GM23338 (cell line): Measurements from ENCODE around the gene FAHD1. TPM values are rescaled to one million over a fixed set of nuclear protein-coding genes. Genes with fewer than 3 reads are reported as not detected.

ENCODE experiments used
- ATAC-seq: fragments of 200-7000 bp; cut with Tn5 transposase; 3 replicates; pipeline ENCODE4 v1.9.1; 2020
- DNase-seq: peaks from one replicate; pipeline ENCODE4 v3.0.0-alpha.2; 2015; ENCODE audit warnings: low spot score
- H2AFZ ChIP-seq: fragments of 200-600 bp; sonication (generic); 2 replicates; pipeline ENCODE4 v1.8.0; 2016; ENCODE audit warnings: antibody characterized with exemption, mild to moderate bottlenecking, moderate library complexity
- H3F3A ChIP-seq: fragments of 200-600 bp; sonication (generic); replicated peaks from 2 replicates; pipeline ENCODE4 v1.8.0; 2017; ENCODE audit warnings: antibody characterized with exemption, mixed run types, low read depth
- H3K27ac ChIP-seq: fragments of 200-600 bp; sonication (generic); 2 replicates; pipeline ENCODE4 v1.6.1; 2016; ENCODE audit warnings: low read depth
- H3K27me3 ChIP-seq: fragments of 200-600 bp; sonication (generic); 2 replicates; pipeline ENCODE4 v1.8.0; 2016; ENCODE audit warnings: mild to moderate bottlenecking, mixed run types, moderate library complexity; ENCODE audit not compliant: insufficient read depth
- H3K36me3 ChIP-seq: fragments of 200-600 bp; sonication (generic); 2 replicates; pipeline ENCODE4 v1.8.0; 2016; ENCODE audit warnings: mild to moderate bottlenecking; ENCODE audit not compliant: insufficient read depth
- H3K4me1 ChIP-seq: fragments of 200-600 bp; sonication (generic); 2 replicates; pipeline ENCODE4 v1.8.0; 2016; ENCODE audit warnings: mild to moderate bottlenecking, moderate library complexity; ENCODE audit not compliant: insufficient read depth
- H3K4me2 ChIP-seq: fragments of 200-600 bp; sonication (generic); 2 replicates; pipeline ENCODE4 v1.7.1; 2017; ENCODE audit warnings: mixed run types
- H3K4me3 ChIP-seq: fragments of 200-600 bp; sonication (generic); 2 replicates; pipeline ENCODE4 v1.6.1; 2016; ENCODE audit warnings: mixed run types
- H3K79me2 ChIP-seq: fragments of 200-600 bp; sonication (generic); replicated peaks from 2 replicates; pipeline ENCODE4 v1.8.0; 2017; ENCODE audit warnings: mild to moderate bottlenecking; ENCODE audit not compliant: insufficient read depth
- H3K9me2 ChIP-seq: fragments of 200-600 bp; sonication (generic); 2 replicates; pipeline ENCODE4 v1.8.0; 2017; ENCODE audit not compliant: insufficient read depth
- H4K20me1 ChIP-seq: fragments of 200-600 bp; sonication (generic); replicated peaks from 2 replicates; pipeline ENCODE4 v1.8.0; 2017; ENCODE audit warnings: mild to moderate bottlenecking; ENCODE audit not compliant: insufficient read depth
- H3K27ac Mint-ChIP-seq: 2 replicates; pipeline ENCODE4 v1.8.0; 2020; ENCODE audit warnings: inconsistent platforms, mild to moderate bottlenecking, moderate library complexity, mixed read lengths
- H3K27me3 Mint-ChIP-seq: 3 replicates; pipeline ENCODE4 v1.8.0; 2022; ENCODE audit warnings: low read depth, mild to moderate bottlenecking, moderate library complexity, mixed read lengths, inconsistent platforms; ENCODE audit not compliant: insufficient read depth, poor library complexity
- H3K36me3 Mint-ChIP-seq: 3 replicates; pipeline ENCODE4 v1.8.0; 2021; ENCODE audit warnings: low read depth, mild to moderate bottlenecking, inconsistent platforms, moderate library complexity, mixed read lengths
- H3K4me1 Mint-ChIP-seq: 3 replicates; pipeline ENCODE4 v1.8.0; 2020; ENCODE audit warnings: mild to moderate bottlenecking, inconsistent platforms, mixed read lengths
- H3K4me3 Mint-ChIP-seq: 3 replicates; pipeline ENCODE4 v1.8.0; 2021; ENCODE audit warnings: moderate library complexity, mild to moderate bottlenecking, inconsistent platforms, mixed read lengths
- H3K9me3 Mint-ChIP-seq: 3 replicates; pipeline ENCODE4 v1.8.0; 2020; ENCODE audit warnings: moderate library complexity, mild to moderate bottlenecking, inconsistent platforms, mixed read lengths
- EZH2 ChIP-seq: fragments of 200-600 bp; sonication (generic); IDR thresholded peaks from one replicate; pipeline ENCODE4 v1.8.0; 2017; ENCODE audit warnings: antibody characterized with exemption, mild to moderate bottlenecking, low read depth; ENCODE audit not compliant: unreplicated experiment
- EZH2phosphoT487 ChIP-seq: fragments of 200-600 bp; sonication (generic); IDR thresholded peaks from one replicate; pipeline ENCODE4 v1.8.1; 2018; ENCODE audit warnings: antibody characterized with exemption; ENCODE audit not compliant: unreplicated experiment
- NANOG ChIP-seq: IDR thresholded peaks from 2 replicates; pipeline ENCODE4 v1.6.1; 2016; ENCODE audit warnings: antibody characterized with exemption, borderline replicate concordance
- ZNF114 ChIP-seq: fragments of 250-450 bp; sonication (Bioruptor Pico); IDR thresholded peaks from 2 replicates; pipeline ENCODE4 v1.5.0; 2020; ENCODE audit warnings: mild to moderate bottlenecking, moderate library complexity
- ZNF331 ChIP-seq: fragments of 250-450 bp; sonication (Bioruptor Pico); IDR thresholded peaks from 2 replicates; pipeline ENCODE4 v1.5.0; 2020; ENCODE audit warnings: low read depth, mild to moderate bottlenecking, moderate library complexity
- polyA plus RNA-seq: library from polyadenylated mRNA; unstranded; fragments of >200 nt; fragmentation: Nextera tagmentation; extraction: Ambion mirVana; gene quantifications from 2 replicates; pipeline ENCODE4 v1.2.1, GENCODE V29; 2016
- total RNA-seq: library from RNA; depleted of rRNA; stranded (reverse); fragments of >200 nt; shearing (Covaris generic); gene quantifications from 2 replicates; pipeline ENCODE4 v1.2.3, GENCODE V29; 2014
- TF ChIP-seq, protein P1 (sequence below): fragments of 250-450 bp; sonication (Bioruptor Pico); IDR thresholded peaks from 2 replicates; pipeline ENCODE4 v1.5.0; 2020; ENCODE audit warnings: mild to moderate bottlenecking, moderate library complexity

The FAHD1 gene
- total and polyA plus RNA-seq, 2 experiments from 2014 or later: 21.0 to 23.9 TPM

DNA sequence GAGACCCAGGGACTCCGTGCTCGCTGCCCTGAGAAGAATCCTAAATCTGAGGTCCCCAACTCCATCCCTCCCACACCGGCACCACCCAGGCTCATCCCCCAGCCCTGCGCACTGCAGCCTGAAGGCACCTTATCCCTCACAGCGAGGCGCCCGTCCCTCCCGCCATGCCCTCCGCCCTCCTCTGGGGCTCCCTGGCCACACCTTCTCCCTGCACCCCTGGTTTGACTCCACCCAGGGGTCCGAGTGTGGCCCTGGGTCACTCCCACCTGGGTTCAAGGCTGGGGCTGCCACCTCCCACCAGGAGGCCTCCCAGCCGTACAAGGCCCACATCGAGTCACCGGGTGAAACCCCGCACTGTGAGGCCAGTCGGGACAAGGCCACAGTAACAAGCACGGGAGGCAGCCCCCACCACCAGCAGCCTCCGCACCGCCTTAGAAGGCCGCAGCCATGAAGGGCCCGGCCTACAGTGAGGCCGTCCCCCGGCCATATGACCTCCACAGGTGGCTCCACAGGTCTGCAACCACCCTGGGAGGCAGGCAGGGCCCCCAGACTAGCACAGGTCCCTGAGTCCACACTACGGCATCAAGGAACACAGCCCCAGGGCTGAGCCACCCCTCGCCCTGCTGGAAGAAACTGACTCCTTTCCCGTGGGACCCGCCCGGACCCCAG, 8.7 kb upstream of the FAHD1 start (continued):
- TF ChIP-seq, protein P1, sequence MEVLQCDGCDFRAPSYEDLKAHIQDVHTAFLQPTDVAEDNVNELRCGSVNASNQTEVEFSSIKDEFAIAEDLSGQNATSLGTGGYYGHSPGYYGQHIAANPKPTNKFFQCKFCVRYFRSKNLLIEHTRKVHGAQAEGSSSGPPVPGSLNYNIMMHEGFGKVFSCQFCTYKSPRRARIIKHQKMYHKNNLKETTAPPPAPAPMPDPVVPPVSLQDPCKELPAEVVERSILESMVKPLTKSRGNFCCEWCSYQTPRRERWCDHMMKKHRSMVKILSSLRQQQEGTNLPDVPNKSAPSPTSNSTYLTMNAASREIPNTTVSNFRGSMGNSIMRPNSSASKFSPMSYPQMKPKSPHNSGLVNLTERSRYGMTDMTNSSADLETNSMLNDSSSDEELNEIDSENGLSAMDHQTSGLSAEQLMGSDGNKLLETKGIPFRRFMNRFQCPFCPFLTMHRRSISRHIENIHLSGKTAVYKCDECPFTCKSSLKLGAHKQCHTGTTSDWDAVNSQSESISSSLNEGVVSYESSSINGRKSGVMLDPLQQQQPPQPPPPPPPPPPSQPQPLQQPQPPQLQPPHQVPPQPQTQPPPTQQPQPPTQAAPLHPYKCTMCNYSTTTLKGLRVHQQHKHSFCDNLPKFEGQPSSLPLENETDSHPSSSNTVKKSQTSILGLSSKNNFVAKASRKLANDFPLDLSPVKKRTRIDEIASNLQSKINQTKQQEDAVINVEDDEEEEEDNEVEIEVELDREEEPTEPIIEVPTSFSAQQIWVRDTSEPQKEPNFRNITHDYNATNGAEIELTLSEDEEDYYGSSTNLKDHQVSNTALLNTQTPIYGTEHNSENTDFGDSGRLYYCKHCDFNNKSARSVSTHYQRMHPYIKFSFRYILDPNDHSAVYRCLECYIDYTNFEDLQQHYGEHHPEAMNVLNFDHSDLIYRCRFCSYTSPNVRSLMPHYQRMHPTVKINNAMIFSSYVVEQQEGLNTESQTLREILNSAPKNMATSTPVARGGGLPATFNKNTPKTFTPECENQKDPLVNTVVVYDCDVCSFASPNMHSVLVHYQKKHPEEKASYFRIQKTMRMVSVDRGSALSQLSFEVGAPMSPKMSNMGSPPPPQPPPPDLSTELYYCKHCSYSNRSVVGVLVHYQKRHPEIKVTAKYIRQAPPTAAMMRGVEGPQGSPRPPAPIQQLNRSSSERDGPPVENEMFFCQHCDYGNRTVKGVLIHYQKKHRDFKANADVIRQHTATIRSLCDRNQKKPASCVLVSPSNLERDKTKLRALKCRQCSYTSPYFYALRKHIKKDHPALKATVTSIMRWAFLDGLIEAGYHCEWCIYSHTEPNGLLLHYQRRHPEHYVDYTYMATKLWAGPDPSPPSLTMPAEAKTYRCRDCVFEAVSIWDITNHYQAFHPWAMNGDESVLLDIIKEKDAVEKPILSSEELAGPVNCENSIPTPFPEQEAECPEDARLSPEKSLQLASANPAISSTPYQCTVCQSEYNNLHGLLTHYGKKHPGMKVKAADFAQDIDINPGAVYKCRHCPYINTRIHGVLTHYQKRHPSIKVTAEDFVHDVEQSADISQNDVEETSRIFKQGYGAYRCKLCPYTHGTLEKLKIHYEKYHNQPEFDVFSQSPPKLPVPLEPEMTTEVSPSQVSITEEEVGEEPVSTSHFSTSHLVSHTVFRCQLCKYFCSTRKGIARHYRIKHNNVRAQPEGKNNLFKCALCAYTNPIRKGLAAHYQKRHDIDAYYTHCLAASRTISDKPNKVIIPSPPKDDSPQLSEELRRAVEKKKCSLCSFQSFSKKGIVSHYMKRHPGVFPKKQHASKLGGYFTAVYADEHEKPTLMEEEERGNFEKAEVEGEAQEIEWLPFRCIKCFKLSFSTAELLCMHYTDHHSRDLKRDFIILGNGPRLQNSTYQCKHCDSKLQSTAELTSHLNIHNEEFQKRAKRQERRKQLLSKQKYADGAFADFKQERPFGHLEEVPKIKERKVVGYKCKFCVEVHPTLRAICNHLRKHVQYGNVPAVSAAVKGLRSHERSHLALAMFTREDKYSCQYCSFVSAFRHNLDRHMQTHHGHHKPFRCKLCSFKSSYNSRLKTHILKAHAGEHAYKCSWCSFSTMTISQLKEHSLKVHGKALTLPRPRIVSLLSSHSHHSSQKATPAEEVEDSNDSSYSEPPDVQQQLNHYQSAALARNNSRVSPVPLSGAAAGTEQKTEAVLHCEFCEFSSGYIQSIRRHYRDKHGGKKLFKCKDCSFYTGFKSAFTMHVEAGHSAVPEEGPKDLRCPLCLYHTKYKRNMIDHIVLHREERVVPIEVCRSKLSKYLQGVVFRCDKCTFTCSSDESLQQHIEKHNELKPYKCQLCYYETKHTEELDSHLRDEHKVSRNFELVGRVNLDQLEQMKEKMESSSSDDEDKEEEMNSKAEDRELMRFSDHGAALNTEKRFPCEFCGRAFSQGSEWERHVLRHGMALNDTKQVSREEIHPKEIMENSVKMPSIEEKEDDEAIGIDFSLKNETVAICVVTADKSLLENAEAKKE (CRISPR knock-in tag): no peak
- TF ChIP-seq EZH2: no peak

DNA sequence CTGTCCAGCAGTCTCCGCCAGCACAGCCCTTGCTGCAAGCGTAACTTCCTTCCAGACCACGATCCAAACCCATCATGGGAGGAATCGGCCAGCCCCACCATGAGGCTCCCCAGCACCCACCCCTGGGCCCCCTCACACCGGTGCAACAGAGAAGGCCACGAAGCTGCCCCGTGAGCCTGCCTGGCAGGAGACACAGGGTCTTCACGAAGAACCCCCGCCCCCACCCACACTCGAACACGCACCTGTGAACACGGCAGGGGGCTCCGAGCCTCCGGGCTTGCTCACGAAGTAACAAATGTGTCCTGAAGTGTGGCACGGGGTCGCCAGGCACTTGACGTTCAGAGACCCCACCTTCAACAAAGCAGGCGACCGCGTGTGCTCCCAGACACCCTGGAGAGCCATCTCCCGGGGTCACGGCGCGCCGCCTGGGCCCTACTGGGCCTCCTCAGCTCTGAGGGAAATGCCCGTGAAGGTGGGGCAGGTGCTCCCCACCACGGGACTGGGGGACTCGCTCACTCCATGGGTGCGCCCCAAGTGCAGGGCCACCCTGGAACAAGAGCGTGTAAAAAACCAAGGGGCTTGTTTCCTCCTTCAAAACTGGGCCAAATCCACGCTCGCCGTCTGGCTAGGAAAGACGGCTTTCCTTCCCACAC, 8.0 kb upstream of the FAHD1 start:
- Histone ChIP-seq H3K4me2 (no peak overlapping the region), H3F3A (no peaks in the 10 kb centered on the region), H3K4me3 (no peak overlapping the region), H4K20me1 (no peaks in the 10 kb centered on the region; the same call in 1 of the 2 replicates), H3K9me2 (no peaks in the 10 kb centered on the region), H3K27ac (no peak overlapping the region), H3K4me1 (no peaks in the 10 kb centered on the region), H3K79me2 (no peaks in the 10 kb centered on the region), H2AFZ (no peak overlapping the region), H3K27me3 (no peaks in the 10 kb centered on the region), H3K36me3 (no peaks in the 10 kb centered on the region)
- ATAC-seq (no peak), DNase-seq (no peak)
- H3K4me1 Mint-ChIP-seq: no peaks in the 10 kb centered on the region
- H3K36me3 Mint-ChIP-seq: peaks cover 6% of the 10 kb centered on the region; the same call in 2 of the 3 replicates
- H3K9me3 Mint-ChIP-seq: no peaks in the 10 kb centered on the region
- H3K27ac Mint-ChIP-seq: no peak overlapping the region
- no peaks in the 10 kb centered on the region for H3K27me3 Mint-ChIP-seq
- no peak overlapping the region for H3K4me3 Mint-ChIP-seq
- no peak for TF ChIP-seq NANOG
- no peak for TF ChIP-seq ZNF331 (CRISPR knock-in tag)
- TF ChIP-seq EZH2phosphoT487: no peak
- no peak for TF ChIP-seq ZNF114 (CRISPR knock-in tag)
- TF ChIP-seq, protein P1 (CRISPR knock-in tag): no peak
